ENCODE data around the gene SRCIN1. TPM values are rescaled to one million over a fixed set of nuclear protein-coding genes. Genes with fewer than 3 reads are reported as not detected.

SRCIN1 gene
- total and polyA plus RNA-seq, 2 donors (not counting 1 experiment from before 2014, with no cell fraction given), result 0.44 to 1.1 TPM

GRCh38 chr17:38541281-38541680 is 64.5 kb downstream of the SRCIN1 start:
- H3K9ac ChIP-seq (ENCODE audit: low read length), result no peak overlapping the region
- Mint-ChIP-seq H3K4me3 (no peak overlapping the region), H3K9me3 (ENCODE audit: insufficient read depth) (no peaks in the 10 kb centered on the region), H3K27ac (no peak overlapping the region), H3K27me3 (peaks cover 20% of the 10 kb centered on the region), H3K4me1 (no peaks in the 10 kb centered on the region)
- H3K4me1 ChIP-seq (ENCODE audit: control insufficient read depth in 2 of 2, insufficient read depth in 2 of 2, low read length in 2 of 2), result no peaks in the 10 kb centered on the region
- 78% methylated on average over 11 of the region's 11 CpGs for WGBS (ENCODE audit: insufficient coverage)
- H2AFZ ChIP-seq (ENCODE audit: insufficient read depth, low read depth, low read length, poor library complexity, severe bottlenecking), result no peak overlapping the region
- peaks cover 0 to 9% (median 0%) of the 10 kb centered on the region in 4 experiments for H3K27me3 ChIP-seq (replicated peaks in 1 of 4; ENCODE audit: control extremely low read depth in 1 of 4, control insufficient read depth in 3 of 4, insufficient read depth in 4 of 4, low read length in 3 of 4)
- ATAC-seq (ENCODE audit: low read depth) (no peak), DNase-seq (no peak)
- H3K4me3 ChIP-seq (ENCODE audit: control extremely low read depth in 1 of 5, extremely low read depth in 1 of 5, insufficient read depth in 1 of 5, low read depth in 2 of 5, low read length in 4 of 5), result no peak overlapping the region
- H3K79me2 ChIP-seq (ENCODE audit: control insufficient read depth, insufficient read depth, low read length), result no peaks in the 10 kb centered on the region
- no peak for TF ChIP-seq EZH2 (IDR thresholded peaks at IDR 0.05; ENCODE audit: borderline replicate concordance, insufficient read depth, low read depth, low read length, poor library complexity, severe bottlenecking)
- TF ChIP-seq CTCF (IDR thresholded peaks at IDR 0.05), result no peak
- H3K27ac ChIP-seq (ENCODE audit: low read length in 2 of 2), result no peak overlapping the region
- CTCF ChIA-PET, result interaction anchor here (1.6 kb wide), 1 partner anchor 18 kb away, joined by 3 read pairs; no protein-coding TSS in a partner anchor
- H3K36me3 ChIP-seq (replicated peaks in 1 of 2; ENCODE audit: control extremely low read depth in 1 of 2, control insufficient read depth in 1 of 2, extremely low read depth in 1 of 2, insufficient read depth in 2 of 2, low read length in 1 of 2), result no peaks in the 10 kb centered on the region
- intact Hi-C loops (cut with micrococcal nuclease), result no loop called here
- H4K20me1 ChIP-seq (ENCODE audit: control insufficient read depth, insufficient read depth, low read length, poor library complexity, severe bottlenecking), result no peaks in the 10 kb centered on the region
- no peaks in the 10 kb centered on the region for H3K9me3 ChIP-seq (ENCODE audit: control extremely low read depth in 1 of 3, control insufficient read depth in 2 of 3, insufficient read depth in 1 of 3, low read length in 2 of 3)
- POLR2A ChIA-PET, result no interaction called here
- no peak overlapping the region for H3K4me2 ChIP-seq (replicated peaks; ENCODE audit: low read depth, low read length, poor library complexity, severe bottlenecking)

- no peak overlapping the region for H3K9ac ChIP-seq (ENCODE audit: low read length)
- no peaks in the 10 kb centered on the region for H3K4me1 ChIP-seq (ENCODE audit: control insufficient read depth in 2 of 2, insufficient read depth in 2 of 2, low read length in 2 of 2)
- H3K36me3 ChIP-seq (replicated peaks in 1 of 2; ENCODE audit: control extremely low read depth in 1 of 2, control insufficient read depth in 1 of 2, extremely low read depth in 1 of 2, insufficient read depth in 2 of 2, low read length in 1 of 2), result no peaks in the 10 kb centered on the region
- H3K4me2 ChIP-seq (replicated peaks; ENCODE audit: low read depth, low read length, poor library complexity, severe bottlenecking), result no peak overlapping the region
- H3K9me3 ChIP-seq (ENCODE audit: control extremely low read depth in 1 of 3, control insufficient read depth in 2 of 3, insufficient read depth in 1 of 3, low read length in 2 of 3), result no peaks in the 10 kb centered on the region
- ATAC-seq (ENCODE audit: low read depth), result no peak
- ChIA-PET POLR2A (no interaction called here), CTCF (interaction anchor here (0.5 to 0.7 kb wide), 3 partner anchors 18 to 114 kb away, joined by 3 to 4 read pairs (median 3); no protein-coding TSS in a partner anchor)
- peaks cover 27% of the 10 kb centered on the region for H3K27me3 Mint-ChIP-seq
- H3K9me3 Mint-ChIP-seq (ENCODE audit: insufficient read depth), result no peaks in the 10 kb centered on the region
- no peak for DNase-seq
- no peaks in the 10 kb centered on the region for H3K4me1 Mint-ChIP-seq
- no peak overlapping the region for H3K4me3 ChIP-seq (ENCODE audit: control extremely low read depth in 1 of 5, extremely low read depth in 1 of 5, insufficient read depth in 1 of 5, low read depth in 2 of 5, low read length in 4 of 5)
- no peaks in the 10 kb centered on the region for H3K79me2 ChIP-seq (ENCODE audit: control insufficient read depth, insufficient read depth, low read length)
- no peak overlapping the region for H3K27ac ChIP-seq (ENCODE audit: low read length in 2 of 2)
- no peak for TF ChIP-seq CTCF (IDR thresholded peaks at IDR 0.05)
- TF ChIP-seq EZH2 (IDR thresholded peaks at IDR 0.05; ENCODE audit: borderline replicate concordance, insufficient read depth, low read depth, low read length, poor library complexity, severe bottlenecking), result no peak
- no peak overlapping the region for H2AFZ ChIP-seq (ENCODE audit: insufficient read depth, low read depth, low read length, poor library complexity, severe bottlenecking)
- no peaks in the 10 kb centered on the region for H4K20me1 ChIP-seq (ENCODE audit: control insufficient read depth, insufficient read depth, low read length, poor library complexity, severe bottlenecking)
- H3K27ac Mint-ChIP-seq, result no peak overlapping the region
- no peak overlapping the region for H3K4me3 Mint-ChIP-seq
- intact Hi-C loops (cut with micrococcal nuclease), result no loop called here
- 76% methylated on average over 6 of the region's 11 CpGs for WGBS (ENCODE audit: insufficient coverage)
- H3K27me3 ChIP-seq (replicated peaks in 1 of 4; ENCODE audit: control extremely low read depth in 1 of 4, control insufficient read depth in 3 of 4, insufficient read depth in 4 of 4, low read length in 3 of 4), result peaks cover 0 to 9% (median 0%) of the 10 kb centered on the region in 4 experiments
Measured at GRCh38 chr17:38540514-38541045, 65.2 kb downstream of the SRCIN1 start.

Measured in B cell (primary cell).